A673 (cell line): Measurements from ENCODE around the gene RFX2. TPM values are rescaled to one million over a fixed set of nuclear protein-coding genes. Genes with fewer than 3 reads are reported as not detected.

ENCODE experiments used
- BruUV-seq: library from RNA; stranded (reverse); fragments of 400-500 nt; replicated peaks from 2 replicates; lab custom pipeline; 2021; lab: Mats Ljungman, UMichigan
- CTCF ChIA-PET: fragments of 300-600 bp; sonication (Branson Sonifier 250); formaldehyde crosslinking; loops from one replicate; lab custom pipeline; 2022; ENCODE audit warnings: antibody characterized with exemption; lab: Charles Lee
- POLR2A ChIA-PET: fragments of 300-600 bp; sonication (Branson Sonifier 250); formaldehyde crosslinking; loops from one replicate; lab custom pipeline; 2022; ENCODE audit warnings: antibody characterized with exemption; ENCODE audit not compliant: low non-redundant PET; lab: Charles Lee
- DNase-seq: peaks from one replicate; pipeline ENCODE4 v3.0.0-alpha.2; 2015; ENCODE audit warnings: low spot score
- H3K27ac ChIP-seq: fragments of 200-600 bp; sonication (generic); 2 replicates; pipeline ENCODE4 v1.5.1; 2016; ENCODE audit warnings: mixed run types, low read depth, mild to moderate bottlenecking, mixed read lengths, antibody characterized with exemption, low read length; ENCODE audit not compliant: poor library complexity, severe bottlenecking
- H3K27me3 ChIP-seq: fragments of 200-600 bp; sonication (generic); replicated peaks from 2 replicates; pipeline ENCODE4 v1.6.1; 2017; ENCODE audit warnings: mixed run types, low read depth, mild to moderate bottlenecking, mixed read lengths, antibody characterized with exemption, low read length; ENCODE audit not compliant: insufficient read depth, poor library complexity
- H3K36me3 ChIP-seq: fragments of 200-600 bp; sonication (generic); 2 replicates; pipeline ENCODE4 v1.6.1; 2016; ENCODE audit warnings: mixed run types, mild to moderate bottlenecking, mixed read lengths, antibody characterized with exemption, low read length; ENCODE audit not compliant: insufficient read depth, poor library complexity, severe bottlenecking
- H3K4me1 ChIP-seq: fragments of 200-600 bp; sonication (generic); 2 replicates; pipeline ENCODE4 v1.6.1; 2017; ENCODE audit warnings: mixed run types, mild to moderate bottlenecking, mixed read lengths, antibody characterized with exemption, low read length; ENCODE audit not compliant: insufficient read depth, poor library complexity, severe bottlenecking
- H3K4me3 ChIP-seq: fragments of 200-600 bp; sonication (generic); 2 replicates; pipeline ENCODE4 v1.5.1; 2016; ENCODE audit warnings: low read depth, mixed run types, mild to moderate bottlenecking, mixed read lengths, low read length; ENCODE audit not compliant: poor library complexity, severe bottlenecking
- H3K9me3 ChIP-seq: fragments of 200-600 bp; sonication (generic); 2 replicates; pipeline ENCODE4 v1.6.1; 2016; ENCODE audit warnings: mixed run types, low read depth, mild to moderate bottlenecking, mixed read lengths, antibody characterized with exemption, low read length; ENCODE audit not compliant: poor library complexity, severe bottlenecking
- EZH2 ChIP-seq: fragments of 200-600 bp; sonication (generic); IDR thresholded peaks from 2 replicates; pipeline ENCODE4 v1.6.1; 2017; ENCODE audit warnings: borderline replicate concordance, low read depth, mild to moderate bottlenecking, mixed read lengths, antibody characterized with exemption, low read length; ENCODE audit not compliant: poor library complexity, severe bottlenecking
- intact Hi-C: fragments of 100-400 bp; cut with micrococcal nuclease; formaldehyde crosslinking; loops from one replicate; pipeline ENCODE4 v1.10.0; 2022; ENCODE audit not compliant: unreplicated experiment
- total RNA-seq: library from RNA; stranded (reverse); gene quantifications from 2 replicates; pipeline ENCODE4 v1.2.3, GENCODE V29; 2021
- TF ChIP-seq, protein P1 (sequence below): fragments of 300-800, 200-600 bp; sonication (generic); conservative IDR thresholded peaks from 2 replicates; pipeline ENCODE4 v1.5.1; 2017; ENCODE audit warnings: low read depth, mild to moderate bottlenecking, antibody characterized with exemption, low read length, moderate library complexity, mixed read lengths

Gene RFX2
- total RNA-seq, 1 experiment from 2014 or later, result 11.7 TPM

DNA sequence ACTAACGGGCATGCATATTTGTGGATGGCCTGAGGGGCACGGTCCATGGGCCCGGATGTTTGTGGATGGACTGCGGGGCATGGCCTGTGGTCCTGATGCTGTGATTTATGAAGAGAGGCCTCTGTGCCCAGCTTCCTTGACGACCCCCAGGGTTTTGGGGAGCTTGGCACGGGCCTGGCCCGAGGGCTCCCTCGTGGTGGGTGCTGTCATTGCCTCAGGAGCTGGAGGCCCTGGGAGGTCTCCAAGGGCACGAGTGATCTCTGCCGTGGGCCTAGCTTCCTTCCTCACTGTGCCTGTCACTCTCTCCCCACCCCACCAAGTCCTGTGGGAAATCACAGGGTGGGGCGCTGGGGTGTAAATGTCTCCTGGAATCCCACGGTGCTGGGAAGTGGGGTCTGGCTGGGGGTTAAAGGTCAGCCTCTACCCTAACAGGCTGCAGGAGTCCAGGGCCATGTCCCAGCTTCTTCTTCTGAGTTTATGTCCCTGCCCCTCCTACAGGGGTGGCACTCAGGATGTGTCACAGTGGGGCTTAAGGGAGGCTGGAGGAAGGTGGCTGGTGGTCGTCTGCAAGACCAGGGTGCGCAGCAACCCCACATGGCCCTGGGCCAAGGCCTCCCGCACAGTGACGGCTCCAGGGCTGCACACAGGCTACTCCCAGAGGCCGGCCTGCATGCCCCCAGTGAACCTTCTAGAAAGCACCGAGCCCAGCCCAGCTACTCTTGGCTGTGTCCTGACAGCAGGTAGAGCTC lies 104.8 kb downstream of the RFX2 start:
- no peaks in the 10 kb centered on the region for H3K9me3 ChIP-seq
- no peak for DNase-seq
- no peak for TF ChIP-seq EZH2
- TF ChIP-seq, protein P1, sequence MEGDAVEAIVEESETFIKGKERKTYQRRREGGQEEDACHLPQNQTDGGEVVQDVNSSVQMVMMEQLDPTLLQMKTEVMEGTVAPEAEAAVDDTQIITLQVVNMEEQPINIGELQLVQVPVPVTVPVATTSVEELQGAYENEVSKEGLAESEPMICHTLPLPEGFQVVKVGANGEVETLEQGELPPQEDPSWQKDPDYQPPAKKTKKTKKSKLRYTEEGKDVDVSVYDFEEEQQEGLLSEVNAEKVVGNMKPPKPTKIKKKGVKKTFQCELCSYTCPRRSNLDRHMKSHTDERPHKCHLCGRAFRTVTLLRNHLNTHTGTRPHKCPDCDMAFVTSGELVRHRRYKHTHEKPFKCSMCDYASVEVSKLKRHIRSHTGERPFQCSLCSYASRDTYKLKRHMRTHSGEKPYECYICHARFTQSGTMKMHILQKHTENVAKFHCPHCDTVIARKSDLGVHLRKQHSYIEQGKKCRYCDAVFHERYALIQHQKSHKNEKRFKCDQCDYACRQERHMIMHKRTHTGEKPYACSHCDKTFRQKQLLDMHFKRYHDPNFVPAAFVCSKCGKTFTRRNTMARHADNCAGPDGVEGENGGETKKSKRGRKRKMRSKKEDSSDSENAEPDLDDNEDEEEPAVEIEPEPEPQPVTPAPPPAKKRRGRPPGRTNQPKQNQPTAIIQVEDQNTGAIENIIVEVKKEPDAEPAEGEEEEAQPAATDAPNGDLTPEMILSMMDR, result no peak
- ChIA-PET POLR2A (no interaction called here), CTCF (no interaction called here)
- no peak overlapping the region for H3K27ac ChIP-seq
- no peaks in the 10 kb centered on the region for H3K4me1 ChIP-seq
- no TSS peak for BruUV-seq
- no peaks in the 10 kb centered on the region for H3K36me3 ChIP-seq
- no peak overlapping the region for H3K4me3 ChIP-seq
- intact Hi-C loops, result no loop called here
- H3K27me3 ChIP-seq, result no peaks in the 10 kb centered on the region

DNA sequence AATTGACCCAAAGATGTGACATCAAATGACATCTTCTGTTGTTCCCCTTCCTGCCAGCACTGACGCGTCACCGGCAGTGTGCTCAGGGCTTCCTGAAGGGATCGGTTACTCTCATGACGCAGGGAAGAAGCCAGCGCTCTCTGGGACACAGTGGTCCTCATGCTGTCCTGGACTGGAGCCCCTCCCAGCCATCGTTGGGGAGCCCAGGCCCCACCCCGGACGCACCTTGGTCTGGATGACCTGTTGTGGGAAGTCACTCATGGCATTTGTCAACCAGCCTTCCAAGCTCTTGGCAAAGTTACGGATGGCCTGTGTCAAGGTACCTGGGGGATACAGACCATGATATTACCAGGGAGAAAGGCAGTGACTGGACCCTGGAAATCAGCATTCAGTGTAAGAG lies 106.3 kb downstream of the RFX2 start:
- intact Hi-C loops, result no loop called here
- Histone ChIP-seq H3K36me3 (no peaks in the 10 kb centered on the region), H3K4me1 (no peaks in the 10 kb centered on the region), H3K4me3 (no peak overlapping the region), H3K27me3 (no peaks in the 10 kb centered on the region), H3K27ac (no peak overlapping the region), H3K9me3 (no peaks in the 10 kb centered on the region)
- TF ChIP-seq EZH2, result no peak
- ChIA-PET POLR2A (no interaction called here), CTCF (no interaction called here)
- no TSS peak for BruUV-seq
- no peak for DNase-seq

DNA sequence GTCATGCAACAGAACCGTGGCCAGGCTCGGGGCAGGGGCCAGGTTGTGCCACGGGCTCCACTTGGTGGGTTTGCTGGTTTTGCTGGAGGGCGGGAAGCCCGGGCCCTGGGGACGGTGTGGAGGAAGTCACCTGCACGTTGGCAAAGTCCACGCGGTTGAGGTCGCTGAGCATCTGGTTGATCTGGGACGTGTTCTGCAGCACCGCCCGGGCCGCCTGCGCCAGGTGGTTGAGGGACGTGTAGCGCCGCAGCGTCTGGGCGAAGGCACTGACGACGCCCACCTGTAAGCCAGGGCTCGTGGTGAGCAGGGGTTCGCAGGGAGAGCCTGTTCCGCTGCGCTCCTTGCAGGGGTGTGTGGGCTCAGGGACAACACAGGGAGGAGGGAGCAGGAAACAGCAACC lies 107.7 kb downstream of the RFX2 start:
- CTCF ChIA-PET, result no interaction called here
- Histone ChIP-seq H3K27ac (no peak overlapping the region), H3K4me3 (no peak overlapping the region), H3K27me3 (no peaks in the 10 kb centered on the region), H3K36me3 (no peaks in the 10 kb centered on the region), H3K9me3 (no peaks in the 10 kb centered on the region), H3K4me1 (no peaks in the 10 kb centered on the region)
- no peak for DNase-seq
- intact Hi-C loops, result no loop called here
- TF ChIP-seq, protein P1, result no peak
- no peak for TF ChIP-seq EZH2
- no TSS peak for BruUV-seq
- POLR2A ChIA-PET, result no interaction called here
